ENCODE measurements around the gene CSTF3.
"Not testable (repeated sequence)": the region's sequence is repeated elsewhere in the genome, so short reads cannot be mapped to it uniquely, and the experiment has no call there.

Gene CSTF3

DNA sequence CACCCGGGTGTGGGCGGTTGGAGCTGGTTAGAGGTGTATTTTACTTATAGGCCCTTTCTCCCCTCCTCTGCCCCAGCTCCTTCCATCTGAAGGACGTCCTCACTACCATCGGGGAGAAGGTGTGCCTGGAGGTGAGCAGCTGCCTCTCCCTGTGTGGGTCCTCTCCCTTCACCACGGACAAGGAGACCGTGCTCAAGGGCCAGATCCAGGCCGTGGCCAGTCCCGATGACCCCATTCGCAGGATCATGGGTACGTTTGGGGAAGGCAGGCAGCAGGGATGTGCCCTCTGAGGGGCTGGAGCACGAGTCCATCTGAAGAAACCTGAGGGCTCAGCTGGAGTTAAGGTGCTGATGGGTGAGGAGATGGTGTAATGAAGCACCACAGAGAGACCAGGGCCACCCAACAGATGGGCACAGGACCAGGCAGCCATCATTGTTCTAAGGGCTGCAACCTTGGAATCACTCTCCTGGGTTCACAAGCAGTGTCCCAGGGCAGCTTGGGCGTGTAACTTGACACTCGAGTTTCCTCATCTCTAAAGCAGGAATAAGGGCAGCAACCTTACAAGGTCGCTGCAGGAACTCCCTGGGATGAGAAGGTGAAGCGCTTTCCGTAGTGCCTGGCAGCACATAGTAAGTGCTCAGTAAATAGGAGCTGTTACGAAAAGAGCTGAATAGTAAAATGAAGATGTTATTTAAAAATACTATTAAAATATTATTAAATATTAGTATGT, 92.5 kb downstream of the CSTF3 start:
- peaks cover 20% of the 10 kb centered on the region for H3K4me1 Mint-ChIP-seq
- H3K4me3 Mint-ChIP-seq = no peak overlapping the region
- no peaks in the 10 kb centered on the region for H3K9me3 Mint-ChIP-seq
- no peaks in the 10 kb centered on the region for H3K27me3 Mint-ChIP-seq
- H3K36me3 Mint-ChIP-seq = peaks cover 11% of the 10 kb centered on the region
- H3K27ac Mint-ChIP-seq = no peak overlapping the region

DNA sequence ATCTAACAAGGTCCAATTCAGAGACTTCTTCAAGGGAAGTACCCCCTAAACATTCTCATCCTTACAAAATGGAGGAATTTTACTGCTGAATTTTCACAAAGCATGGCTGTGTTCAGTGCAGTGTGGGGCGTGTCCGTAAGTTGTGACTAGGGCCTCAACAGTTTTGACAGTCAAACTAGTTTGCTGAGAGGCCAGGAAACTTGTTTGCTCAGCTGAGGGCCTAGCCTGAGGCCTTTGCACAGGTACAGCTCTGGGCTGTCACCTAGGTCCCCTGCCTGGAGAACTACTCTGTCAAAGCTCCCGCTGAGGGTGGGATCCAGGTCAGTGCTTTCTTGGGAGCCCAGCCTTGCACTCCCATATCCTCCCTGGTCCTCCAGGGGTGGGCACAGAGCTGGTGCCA, 94.0 kb downstream of the CSTF3 start:
- Mint-ChIP-seq H3K4me1 (peaks cover 34% of the 10 kb centered on the region), H3K27ac (no peak overlapping the region), H3K36me3 (peaks cover 10% of the 10 kb centered on the region), H3K4me3 (no peak overlapping the region), H3K9me3 (no peaks in the 10 kb centered on the region), H3K27me3 (no peaks in the 10 kb centered on the region)

- Mint-ChIP-seq H3K9me3 (no peaks in the 10 kb centered on the region), H3K27ac (no peak overlapping the region), H3K4me1 (peaks cover 35% of the 10 kb centered on the region), H3K4me3 (no peak overlapping the region), H3K36me3 (peaks cover 9% of the 10 kb centered on the region), H3K27me3 (no peaks in the 10 kb centered on the region)
Observed at GRCh38 chr11:33065445-33066178, 95.7 kb downstream of the CSTF3 start.

DNA sequence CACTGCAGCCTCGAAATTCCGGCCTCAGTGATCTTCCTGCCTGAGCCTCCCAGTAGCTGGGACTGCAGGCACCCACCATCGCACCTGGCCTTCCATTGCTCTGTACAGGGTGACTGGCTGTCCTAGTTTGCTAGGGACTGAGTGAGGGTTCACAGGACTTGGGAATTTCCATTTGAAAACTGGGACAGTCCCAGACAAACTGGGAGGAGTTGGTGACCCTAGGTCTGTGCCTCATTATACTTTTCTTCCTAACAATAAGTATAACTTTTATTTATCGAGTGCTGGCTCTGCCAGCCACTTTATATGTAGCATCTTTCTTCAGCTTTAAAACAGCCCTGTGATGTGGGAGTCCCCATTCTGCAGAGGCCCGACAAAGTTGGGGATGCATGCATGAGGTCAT, 96.4 kb downstream of the CSTF3 start:
- peaks cover 9% of the 10 kb centered on the region for H3K36me3 Mint-ChIP-seq

DNA sequence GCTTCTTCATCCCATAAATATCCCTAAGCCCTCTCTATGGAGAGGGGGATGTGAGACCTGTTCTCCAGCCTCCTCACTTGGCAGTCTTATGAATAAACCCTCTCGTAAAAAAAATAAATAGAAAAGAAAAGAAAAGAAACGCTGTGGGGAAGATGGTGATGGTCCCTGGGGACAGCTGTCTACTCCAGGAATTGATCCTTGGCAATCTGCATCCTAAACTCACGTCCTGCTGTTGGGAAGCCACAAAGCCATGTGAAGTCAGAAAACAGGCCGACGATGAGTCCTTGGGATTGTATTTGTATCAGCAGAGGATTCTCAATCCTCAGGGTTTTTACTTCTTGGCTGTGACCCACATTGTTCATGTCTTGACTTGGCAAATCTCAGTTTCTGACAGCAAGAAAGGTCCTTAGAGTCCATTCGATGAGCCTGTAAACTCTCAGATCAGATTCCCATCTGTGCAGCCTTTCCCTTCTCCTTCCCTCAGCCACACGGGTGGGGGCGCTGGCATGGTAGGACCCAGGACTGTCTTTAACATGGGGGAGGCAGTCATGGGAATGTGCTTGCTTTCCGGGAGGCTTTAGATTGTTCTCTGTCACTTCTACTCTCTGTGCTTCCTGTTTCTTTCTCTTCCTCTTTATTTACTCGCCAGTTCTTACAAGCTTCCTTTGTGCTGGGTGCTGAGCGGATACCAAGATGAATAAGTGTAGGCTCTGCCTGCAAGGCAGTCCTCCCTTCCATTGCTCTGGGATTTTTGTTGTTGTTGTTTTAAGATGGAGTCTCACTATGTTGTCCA, 97.1 kb downstream of the CSTF3 start:
- H3K27me3 Mint-ChIP-seq = no peaks in the 10 kb centered on the region
- H3K4me3 Mint-ChIP-seq = no peak overlapping the region
- peaks cover 41% of the 10 kb centered on the region for H3K4me1 Mint-ChIP-seq
- H3K36me3 Mint-ChIP-seq = peaks cover 10% of the 10 kb centered on the region
- H3K9me3 Mint-ChIP-seq = no peaks in the 10 kb centered on the region
- no peak overlapping the region for H3K27ac Mint-ChIP-seq

More for the DNA sequence above, 96.4 kb downstream of the CSTF3 start:
- Mint-ChIP-seq H3K27ac (no peak overlapping the region), H3K9me3 (no peaks in the 10 kb centered on the region), H3K4me1 (peaks cover 41% of the 10 kb centered on the region), H3K27me3 (no peaks in the 10 kb centered on the region), H3K4me3 (no peak overlapping the region)

- peaks cover 13% of the 10 kb centered on the region for H3K36me3 Mint-ChIP-seq
- peak overlapping the region; percentile 3 for H3K4me3 Mint-ChIP-seq
Observed at GRCh38 chr11:33063326-33063881, 97.9 kb downstream of the CSTF3 start.

DNA sequence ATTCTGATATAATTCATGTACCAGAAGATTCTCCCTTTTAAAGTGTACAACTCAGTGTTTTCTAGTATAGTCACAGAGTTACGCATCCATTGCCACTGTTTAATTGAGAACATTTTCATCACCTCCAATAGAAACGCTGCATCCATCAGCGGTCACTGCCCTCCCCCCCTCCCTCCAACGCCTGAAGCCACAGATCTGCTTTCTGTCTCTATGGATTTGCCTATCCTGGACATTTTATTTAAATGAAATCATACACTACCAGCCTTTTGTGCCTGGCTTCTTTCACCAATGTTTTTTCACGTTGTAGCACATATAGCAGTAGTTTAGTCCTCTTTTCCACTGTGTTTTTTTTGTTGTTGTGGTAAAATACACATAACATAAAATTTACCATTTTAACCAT, 99.1 kb downstream of the CSTF3 start:
- Mint-ChIP-seq H3K9me3 (no peaks in the 10 kb centered on the region), H3K4me3 (no peak overlapping the region), H3K27ac (no peak overlapping the region), H3K36me3 (peaks cover 15% of the 10 kb centered on the region), H3K27me3 (no peaks in the 10 kb centered on the region), H3K4me1 (peaks cover 41% of the 10 kb centered on the region)

More at GRCh38 chr11:33063326-33063881, 97.9 kb downstream of the CSTF3 start:
- Mint-ChIP-seq H3K27me3 (no peaks in the 10 kb centered on the region), H3K9me3 (no peaks in the 10 kb centered on the region), H3K4me1 (peaks cover 41% of the 10 kb centered on the region), H3K27ac (peak overlapping the region; percentile 63)

DNA sequence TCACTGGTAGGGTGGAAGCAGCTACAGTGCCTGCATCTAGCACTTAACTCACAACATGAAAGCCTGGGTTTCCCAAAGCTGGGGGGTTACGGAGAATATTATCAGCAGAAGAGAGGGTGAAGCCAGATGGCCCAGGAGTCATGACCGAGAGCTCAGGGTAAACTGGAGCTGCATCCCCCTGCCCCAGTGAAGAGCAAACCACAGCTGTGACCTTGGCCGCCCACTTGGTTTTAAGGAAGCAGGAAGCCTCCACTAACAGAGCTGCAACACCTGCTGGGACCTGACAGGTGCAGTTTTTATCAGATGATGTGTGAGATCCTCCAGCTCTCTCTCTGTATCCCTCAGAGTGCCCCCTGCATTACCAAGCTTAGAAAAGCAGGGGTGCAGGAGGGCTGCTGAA, 101.0 kb downstream of the CSTF3 start:
- Mint-ChIP-seq H3K9me3 (no peaks in the 10 kb centered on the region), H3K36me3 (peaks cover 13% of the 10 kb centered on the region), H3K27me3 (no peaks in the 10 kb centered on the region), H3K4me3 (no peak overlapping the region), H3K27ac (no peak overlapping the region), H3K4me1 (peaks cover 34% of the 10 kb centered on the region)

GRCh38 chr11:33059331-33060007, 101.8 kb downstream of the CSTF3 start:
- H3K27me3 Mint-ChIP-seq = no peaks in the 10 kb centered on the region
- no peaks in the 10 kb centered on the region for H3K9me3 Mint-ChIP-seq
- peaks cover 28% of the 10 kb centered on the region for H3K4me1 Mint-ChIP-seq
- H3K36me3 Mint-ChIP-seq = peaks cover 16% of the 10 kb centered on the region
- H3K27ac Mint-ChIP-seq = no peak overlapping the region
- H3K4me3 Mint-ChIP-seq = no peak overlapping the region

GRCh38 chr11:33057284-33057683, 104.0 kb downstream of the CSTF3 start:
- Mint-ChIP-seq H3K4me1 (peaks cover 7% of the 10 kb centered on the region), H3K36me3 (peaks cover 14% of the 10 kb centered on the region), H3K4me3 (no peak overlapping the region), H3K27me3 (no peaks in the 10 kb centered on the region), H3K9me3 (no peaks in the 10 kb centered on the region), H3K27ac (no peak overlapping the region)

DNA sequence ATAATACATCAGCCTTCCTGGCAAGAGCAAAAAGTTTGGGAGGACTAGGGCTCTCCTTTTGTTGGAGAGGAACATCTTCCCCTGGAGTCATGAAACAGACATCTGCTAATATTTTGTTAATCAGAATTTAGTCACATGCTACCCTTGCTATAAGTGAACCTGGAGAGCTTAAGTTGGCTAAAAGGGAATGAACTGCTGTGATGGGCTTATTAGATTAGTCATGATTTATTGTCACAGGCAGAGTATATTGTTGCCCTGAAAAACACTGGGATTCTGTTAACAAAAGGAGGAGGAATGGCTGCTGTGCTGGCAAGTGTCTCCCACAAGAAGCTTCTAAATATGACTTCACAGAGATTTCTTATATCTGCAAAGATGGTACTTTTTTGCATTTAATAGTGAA, 105.9 kb downstream of the CSTF3 start:
- no peak overlapping the region for H3K27ac Mint-ChIP-seq
- no peaks in the 10 kb centered on the region for H3K9me3 Mint-ChIP-seq
- no peaks in the 10 kb centered on the region for H3K27me3 Mint-ChIP-seq
- no peak overlapping the region for H3K4me3 Mint-ChIP-seq
- H3K36me3 Mint-ChIP-seq = peaks cover 13% of the 10 kb centered on the region
- peaks cover 3% of the 10 kb centered on the region for H3K4me1 Mint-ChIP-seq

DNA sequence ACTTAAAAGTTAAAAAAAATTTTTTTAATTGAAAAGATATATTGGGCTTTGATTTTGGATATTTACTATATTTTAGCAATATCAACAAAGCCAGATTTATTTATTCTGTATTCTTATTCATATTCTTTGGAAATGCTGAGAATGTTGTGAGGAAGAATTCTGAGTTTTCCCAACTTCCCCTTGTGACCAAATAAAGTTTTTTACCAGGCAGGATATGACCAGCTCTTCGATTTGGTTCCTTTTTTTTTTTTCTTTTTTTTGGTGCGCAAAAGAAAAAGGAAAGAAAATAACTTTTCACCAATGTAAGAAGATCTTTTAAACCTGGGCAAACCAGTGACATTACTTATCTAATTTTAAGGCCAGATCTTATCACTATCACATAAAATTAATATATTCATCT, 109.0 kb downstream of the CSTF3 start:
- Mint-ChIP-seq H3K36me3 (peaks cover 11% of the 10 kb centered on the region), H3K27ac (no peak overlapping the region), H3K27me3 (no peaks in the 10 kb centered on the region), H3K4me3 (no peak overlapping the region), H3K4me1 (no peaks in the 10 kb centered on the region), H3K9me3 (no peaks in the 10 kb centered on the region)

DNA sequence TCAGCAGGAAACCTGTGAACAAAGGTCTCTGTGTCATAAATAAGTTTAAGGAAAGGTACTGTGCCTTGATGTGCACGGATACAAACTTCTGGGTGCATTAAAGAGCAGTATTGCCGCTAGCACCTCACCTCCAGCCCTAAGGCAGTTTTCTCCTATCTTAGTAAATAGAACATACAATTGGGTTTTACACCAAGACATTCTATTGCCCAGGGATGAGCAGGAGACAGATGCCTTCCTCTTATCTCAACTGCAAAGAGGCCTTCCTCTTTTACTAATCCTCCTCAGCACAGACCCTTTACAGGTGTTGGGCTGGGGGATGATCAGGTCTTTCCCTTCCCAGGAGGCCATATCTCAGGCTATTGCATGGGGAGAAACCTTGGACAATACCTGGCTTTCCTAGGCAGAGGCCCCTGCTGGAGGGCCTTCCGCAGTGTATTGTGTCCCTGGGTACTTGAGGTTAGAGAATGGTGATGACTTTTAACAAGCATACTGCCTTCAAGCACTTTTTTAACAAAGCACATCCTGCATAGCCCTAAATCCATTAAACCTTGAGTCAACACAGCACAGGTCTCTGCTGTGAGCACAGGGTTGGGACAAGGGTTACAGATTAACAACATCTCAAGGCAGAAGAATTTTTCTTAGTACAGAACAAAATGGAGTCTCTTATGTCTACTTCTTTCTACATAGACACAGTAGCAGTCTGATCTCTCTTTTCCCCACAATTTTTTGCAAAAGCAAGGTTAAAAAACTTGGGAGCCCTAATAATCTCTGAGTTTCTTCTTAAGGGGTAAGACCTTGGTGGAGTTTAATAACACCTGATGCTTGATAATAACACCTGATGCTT, 111.5 kb downstream of the CSTF3 start:
- H3K36me3 Mint-ChIP-seq = peaks cover 11% of the 10 kb centered on the region
- H3K4me1 Mint-ChIP-seq, H3K4me3 Mint-ChIP-seq, H3K27ac Mint-ChIP-seq, H3K27me3 Mint-ChIP-seq, H3K9me3 Mint-ChIP-seq: not testable (repeated sequence)

DNA sequence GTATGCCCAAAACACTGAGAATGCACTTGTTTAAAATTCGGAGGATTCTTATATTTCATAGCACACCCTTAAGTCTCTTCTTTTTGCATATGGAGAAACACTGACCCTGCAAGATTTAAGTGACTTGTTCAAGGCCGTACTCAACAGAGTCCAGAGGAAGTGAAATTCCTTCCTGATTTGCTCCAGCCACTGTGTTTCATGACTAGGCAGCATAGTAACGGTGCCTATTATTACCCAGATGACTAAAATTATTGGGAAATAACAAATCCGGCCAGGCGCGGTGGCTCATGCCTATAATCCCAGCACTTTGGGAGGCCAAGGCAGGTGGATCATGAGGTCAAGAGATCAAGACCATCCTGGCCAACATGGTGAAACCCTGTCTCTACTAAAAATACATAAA, 112.6 kb downstream of the CSTF3 start:
- not testable (repeated sequence) for H3K9me3 Mint-ChIP-seq, H3K27ac Mint-ChIP-seq, H3K4me3 Mint-ChIP-seq, H3K4me1 Mint-ChIP-seq, H3K27me3 Mint-ChIP-seq
- peaks cover 10% of the 10 kb centered on the region for H3K36me3 Mint-ChIP-seq

Measured in activated naive CD4-positive, alpha-beta T cell treated with anti-CD3 and anti-CD28 coated beads, Interleukin-2, amount 50 U/mL, for 24 hours (primary cell).